ENCODE results near the gene SH3BP2.

DNA sequence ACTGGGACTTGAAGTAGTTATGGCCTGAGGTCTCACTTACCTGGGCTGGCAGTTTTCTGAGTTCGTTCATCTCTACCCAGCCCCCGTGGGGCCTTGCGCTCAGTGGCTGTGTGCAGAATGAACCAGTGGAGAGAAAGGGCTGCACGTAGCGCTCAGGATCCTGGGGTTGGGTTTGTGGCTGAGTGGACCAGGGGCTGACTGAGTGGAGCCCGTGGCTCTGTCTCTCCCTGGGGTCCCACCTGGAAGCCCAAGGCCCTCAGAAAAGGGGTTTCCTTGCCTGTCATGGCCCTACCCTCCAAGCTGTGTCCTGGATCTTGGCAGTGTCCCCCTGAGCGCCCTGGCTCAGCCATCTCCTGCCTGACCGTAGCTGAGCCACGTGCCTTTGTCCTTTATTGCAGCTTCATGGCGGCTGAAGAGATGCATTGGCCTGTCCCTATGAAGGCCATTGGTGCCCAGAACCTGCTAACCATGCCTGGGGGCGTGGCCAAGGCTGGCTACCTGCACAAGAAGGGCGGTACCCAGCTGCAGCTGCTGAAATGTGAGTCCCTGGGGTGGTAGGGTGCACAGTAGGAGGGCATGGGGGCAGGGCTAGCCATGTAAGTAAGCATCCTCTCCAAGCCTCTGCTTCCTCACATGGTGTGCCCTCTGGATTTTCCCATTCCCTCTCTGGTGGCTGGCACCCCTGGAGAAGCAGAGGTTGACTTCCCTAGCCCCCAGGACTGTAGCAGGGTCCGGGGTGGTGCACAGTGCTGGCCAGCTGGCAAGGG is 27.5 kb downstream of the SH3BP2 start:
- TF ChIP-seq, protein P1, sequence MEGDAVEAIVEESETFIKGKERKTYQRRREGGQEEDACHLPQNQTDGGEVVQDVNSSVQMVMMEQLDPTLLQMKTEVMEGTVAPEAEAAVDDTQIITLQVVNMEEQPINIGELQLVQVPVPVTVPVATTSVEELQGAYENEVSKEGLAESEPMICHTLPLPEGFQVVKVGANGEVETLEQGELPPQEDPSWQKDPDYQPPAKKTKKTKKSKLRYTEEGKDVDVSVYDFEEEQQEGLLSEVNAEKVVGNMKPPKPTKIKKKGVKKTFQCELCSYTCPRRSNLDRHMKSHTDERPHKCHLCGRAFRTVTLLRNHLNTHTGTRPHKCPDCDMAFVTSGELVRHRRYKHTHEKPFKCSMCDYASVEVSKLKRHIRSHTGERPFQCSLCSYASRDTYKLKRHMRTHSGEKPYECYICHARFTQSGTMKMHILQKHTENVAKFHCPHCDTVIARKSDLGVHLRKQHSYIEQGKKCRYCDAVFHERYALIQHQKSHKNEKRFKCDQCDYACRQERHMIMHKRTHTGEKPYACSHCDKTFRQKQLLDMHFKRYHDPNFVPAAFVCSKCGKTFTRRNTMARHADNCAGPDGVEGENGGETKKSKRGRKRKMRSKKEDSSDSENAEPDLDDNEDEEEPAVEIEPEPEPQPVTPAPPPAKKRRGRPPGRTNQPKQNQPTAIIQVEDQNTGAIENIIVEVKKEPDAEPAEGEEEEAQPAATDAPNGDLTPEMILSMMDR (IDR thresholded peaks at IDR 0.05; ENCODE audit: low read length) = no peak
- no peak for TF ChIP-seq EZH2 (IDR thresholded peaks at IDR 0.05; ENCODE audit: borderline replicate concordance, low read length)
